Ammon's horn (tissue), 1 donor: Measurements from ENCODE around the gene CCDC12.

ENCODE experiments used
- DNase-seq: peaks from one replicate; pipeline ENCODE4 v3.0.0-alpha.2; 2016; ENCODE audit warnings: low spot score

CCDC12 gene

GRCh38 chr3:46891132-46891531 lies 85.4 kb downstream of the CCDC12 start:
- no peak for DNase-seq

GRCh38 chr3:46890132-46890531 lies 86.4 kb downstream of the CCDC12 start:
- no peak for DNase-seq

- DNase-seq = no peak
Observed at GRCh38 chr3:46889381-46890110, 87.0 kb downstream of the CCDC12 start.

- DNase-seq = no peak
Observed at GRCh38 chr3:46888705-46889104, 87.8 kb downstream of the CCDC12 start.

- no peak for DNase-seq
Observed at GRCh38 chr3:46887980-46888494, 88.5 kb downstream of the CCDC12 start.

GRCh38 chr3:46885612-46886011 lies 90.9 kb downstream of the CCDC12 start:
- no peak for DNase-seq

GRCh38 chr3:46884929-46885328 lies 91.6 kb downstream of the CCDC12 start:
- DNase-seq = no peak

GRCh38 chr3:46884427-46884826 lies 92.1 kb downstream of the CCDC12 start:
- no peak for DNase-seq

- DNase-seq = no peak
Observed at GRCh38 chr3:46883830-46884185, 92.7 kb downstream of the CCDC12 start.

GRCh38 chr3:46883054-46883829 lies 93.3 kb downstream of the CCDC12 start:
- no peak for DNase-seq

GRCh38 chr3:46882377-46883053 lies 94.0 kb downstream of the CCDC12 start:
- DNase-seq = no peak

- DNase-seq = no peak
Observed at GRCh38 chr3:46881596-46882376, 94.8 kb downstream of the CCDC12 start.

GRCh38 chr3:46880884-46881595 lies 95.5 kb downstream of the CCDC12 start:
- no peak for DNase-seq

- no peak for DNase-seq
Observed at GRCh38 chr3:46878781-46879436, 97.6 kb downstream of the CCDC12 start.

GRCh38 chr3:46877406-46878125 lies 99.0 kb downstream of the CCDC12 start, which contains the start of gene PTH1R:
Gene PTH1R, plus strand, starts transcription at chr3:46877721. Its CDS starts 5,839 bp downstream, at chr3:46883560.
- no peak for DNase-seq

GRCh38 chr3:46876313-46877300 lies 99.9 kb downstream of the CCDC12 start:
- no peak for DNase-seq

- no peak for DNase-seq
Observed at GRCh38 chr3:46875560-46875959, 101.0 kb downstream of the CCDC12 start.

- no peak for DNase-seq
Observed at GRCh38 chr3:46874430-46874829, 102.1 kb downstream of the CCDC12 start.

- DNase-seq = no peak
Observed at GRCh38 chr3:46873521-46873920, 103.0 kb downstream of the CCDC12 start.
